Hippocampal formation (tissue), 2 donors: ENCODE measurements around the gene PBOV1.
"Not testable (repeated sequence)": the region's sequence is repeated elsewhere in the genome, so short reads cannot be mapped to it uniquely, and the experiment has no call there.

Experiments
- DNase-seq, 2 donors: peaks; one replicate each; lab custom pipeline; 2025; lab: John Stamatoyannopoulos, UW

Gene PBOV1

GRCh38 chr6:138237463-138237862 lies 19.2 kb upstream of the PBOV1 start:
- no peak for DNase-seq

- no peak for DNase-seq
These were observed 17.4 kb upstream of the PBOV1 start for GRCh38 chr6:138235693-138236092.

- DNase-seq = no peak
These were observed 16.9 kb upstream of the PBOV1 start for GRCh38 chr6:138235205-138235604.

- no peak for DNase-seq
These were observed 16.1 kb upstream of the PBOV1 start for GRCh38 chr6:138234363-138234762.

- DNase-seq = no peak
These were observed 13.1 kb upstream of the PBOV1 start for GRCh38 chr6:138231381-138231886.

GRCh38 chr6:138230759-138231380 lies 12.6 kb upstream of the PBOV1 start:
- no peak for DNase-seq

- no peak for DNase-seq
These were observed 11.9 kb upstream of the PBOV1 start for GRCh38 chr6:138230221-138230620.

- DNase-seq = no peak
These were observed 11.4 kb upstream of the PBOV1 start for GRCh38 chr6:138229663-138230179.

GRCh38 chr6:138229072-138229471 lies 10.8 kb upstream of the PBOV1 start:
- no peak for DNase-seq

GRCh38 chr6:138227316-138227781 lies 9.1 kb upstream of the PBOV1 start:
- no peak for DNase-seq

- no peak for DNase-seq
These were observed 8.5 kb upstream of the PBOV1 start for GRCh38 chr6:138226700-138227315.

- DNase-seq = no peak
These were observed 7.7 kb upstream of the PBOV1 start for GRCh38 chr6:138225953-138226352.

GRCh38 chr6:138222901-138223546 lies 4.7 kb upstream of the PBOV1 start:
- no peak for DNase-seq

- no peak for DNase-seq
These were observed 1.6 kb upstream of the PBOV1 start for GRCh38 chr6:138219901-138220300.

GRCh38 chr6:138219398-138219797 lies 1.1 kb upstream of the PBOV1 start:
- DNase-seq = no peak

GRCh38 chr6:138215093-138215782 lies 3.1 kb downstream of the PBOV1 start:
- no peak for DNase-seq

GRCh38 chr6:138212530-138212929 lies 5.8 kb downstream of the PBOV1 start:
- not testable (repeated sequence) for DNase-seq

- DNase-seq = no peak
These were observed 6.7 kb downstream of the PBOV1 start for GRCh38 chr6:138211601-138212000.

- peak in 1 of 2 donors; percentile 65 for DNase-seq
These were observed 7.2 kb downstream of the PBOV1 start for GRCh38 chr6:138211048-138211581.

- no peak for DNase-seq
These were observed 11.4 kb downstream of the PBOV1 start for GRCh38 chr6:138206862-138207261.

- DNase-seq = peak in 1 of 2 donors; percentile 48
These were observed 12.7 kb downstream of the PBOV1 start for GRCh38 chr6:138205437-138206094.
